ENCODE data around the gene DDX50. TPM values are rescaled to one million over a fixed set of nuclear protein-coding genes. Genes with fewer than 3 reads are reported as not detected.

Gene DDX50
- total RNA-seq, 6 experiments from 2014 or later: 7.4 to 12.4 (median 11.2) TPM

DNA sequence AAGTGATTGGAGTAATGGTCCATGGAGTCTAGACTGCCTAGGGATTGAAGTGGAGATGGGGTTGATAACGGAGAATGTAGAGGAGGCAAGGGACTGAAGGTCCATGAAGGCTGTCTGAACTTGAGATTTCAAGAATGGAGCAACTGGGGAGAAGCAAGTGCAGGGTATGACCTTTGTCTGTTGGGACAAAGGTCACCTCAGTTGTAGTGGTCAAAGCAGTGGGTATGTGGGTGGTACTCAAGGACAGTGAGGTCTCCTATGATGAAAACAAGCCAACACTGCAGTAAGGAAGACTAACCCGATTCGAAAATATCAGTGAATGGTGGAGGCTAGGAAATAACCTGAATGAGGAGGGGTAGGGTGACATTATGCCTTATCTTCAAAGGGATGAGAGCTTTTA is 49.5 kb downstream of the DDX50 start:
- ATAC-seq (no peak), DNase-seq (no peak)
- no peaks in the 10 kb centered on the region for H3K9me3 ChIP-seq
- H3K4me1 ChIP-seq: peaks cover 0 to 9% (median 4%) of the 10 kb centered on the region in 4 donors
- H3K27ac ChIP-seq: no peak overlapping the region
- WGBS (ENCODE audit: insufficient coverage, low coverage, low lambda C conversion rate, missing lambda C conversion rate): 94% methylated on average over 2 of the region's 3 CpGs
- H3K36me3 ChIP-seq: peaks cover 0 to 31% (median 11%) of the 10 kb centered on the region in 4 donors
- no peaks in the 10 kb centered on the region for H3K27me3 ChIP-seq
- intact Hi-C loops (cut with DNase I): no loop called here
- H3K4me3 ChIP-seq: no peak overlapping the region
- TF ChIP-seq, protein P1, sequence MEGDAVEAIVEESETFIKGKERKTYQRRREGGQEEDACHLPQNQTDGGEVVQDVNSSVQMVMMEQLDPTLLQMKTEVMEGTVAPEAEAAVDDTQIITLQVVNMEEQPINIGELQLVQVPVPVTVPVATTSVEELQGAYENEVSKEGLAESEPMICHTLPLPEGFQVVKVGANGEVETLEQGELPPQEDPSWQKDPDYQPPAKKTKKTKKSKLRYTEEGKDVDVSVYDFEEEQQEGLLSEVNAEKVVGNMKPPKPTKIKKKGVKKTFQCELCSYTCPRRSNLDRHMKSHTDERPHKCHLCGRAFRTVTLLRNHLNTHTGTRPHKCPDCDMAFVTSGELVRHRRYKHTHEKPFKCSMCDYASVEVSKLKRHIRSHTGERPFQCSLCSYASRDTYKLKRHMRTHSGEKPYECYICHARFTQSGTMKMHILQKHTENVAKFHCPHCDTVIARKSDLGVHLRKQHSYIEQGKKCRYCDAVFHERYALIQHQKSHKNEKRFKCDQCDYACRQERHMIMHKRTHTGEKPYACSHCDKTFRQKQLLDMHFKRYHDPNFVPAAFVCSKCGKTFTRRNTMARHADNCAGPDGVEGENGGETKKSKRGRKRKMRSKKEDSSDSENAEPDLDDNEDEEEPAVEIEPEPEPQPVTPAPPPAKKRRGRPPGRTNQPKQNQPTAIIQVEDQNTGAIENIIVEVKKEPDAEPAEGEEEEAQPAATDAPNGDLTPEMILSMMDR (IDR thresholded peaks at IDR 0.05): no peak
- TF ChIP-seq POLR2A (IDR thresholded peaks at IDR 0.05): no peak

DNA sequence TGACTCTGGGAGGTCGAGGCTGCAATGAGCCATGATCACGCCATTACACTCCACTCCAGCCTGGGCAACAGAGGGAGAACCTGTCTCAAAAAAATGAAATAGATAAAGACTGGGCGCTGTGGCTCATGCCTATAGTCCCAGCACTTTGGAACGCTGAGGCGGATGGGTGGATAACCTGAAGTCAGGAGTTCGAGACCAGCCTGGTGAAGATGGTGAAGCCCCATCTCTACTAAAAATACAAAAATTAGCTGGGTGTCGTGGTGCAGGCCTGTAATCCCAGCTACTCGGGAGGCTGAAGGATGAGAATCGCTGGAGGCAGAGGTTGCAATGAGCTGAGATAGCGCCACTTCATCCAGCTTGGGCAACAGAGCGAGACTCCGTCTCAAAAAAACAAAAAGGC is 53.8 kb downstream of the DDX50 start:
- Histone ChIP-seq H3K27ac (no peak overlapping the region), H3K36me3 (peaks cover 0 to 2% (median under 1%) of the 10 kb centered on the region in 4 donors), H3K4me3 (no peak overlapping the region)

DNA sequence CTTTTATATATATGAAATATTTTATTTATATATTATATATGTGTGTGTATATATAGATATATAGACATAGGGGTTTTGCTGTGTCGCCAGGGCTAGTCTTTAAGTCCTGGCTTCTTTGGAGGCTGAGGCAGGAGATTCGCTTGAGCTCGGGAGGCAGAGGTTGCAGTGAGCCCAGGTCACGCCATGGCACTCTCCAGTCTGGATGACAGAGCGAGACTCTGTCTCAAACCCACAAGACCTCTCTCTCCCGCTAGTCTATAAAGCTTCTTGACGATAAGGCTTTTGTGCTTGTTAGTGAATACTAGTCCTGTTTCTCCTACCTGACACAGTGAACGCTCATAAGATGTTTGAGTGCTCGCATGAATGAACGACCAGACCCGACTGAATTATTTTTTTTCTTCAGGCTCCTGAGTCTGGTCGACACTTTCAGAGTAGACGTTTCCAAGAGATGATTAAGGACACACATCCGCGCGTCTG is 54.3 kb downstream of the DDX50 start:
- Histone ChIP-seq H3K4me3 (peak overlapping the region; percentile 95 to 99 (median 95)), H3K27ac (peak overlapping the region; percentile 64 to 90 (median 78)), H3K9me3 (no peaks in the 10 kb centered on the region), H3K27me3 (no peaks in the 10 kb centered on the region), H3K4me1 (peaks cover 0 to 21% (median 8%) of the 10 kb centered on the region in 4 donors), H3K36me3 (peaks cover 0 to 7% (median 3%) of the 10 kb centered on the region in 4 donors)
- no peak for TF ChIP-seq POLR2A (IDR thresholded peaks at IDR 0.05)
- TF ChIP-seq, protein P1 (IDR thresholded peaks at IDR 0.05): no peak
- ATAC-seq (no peak), DNase-seq (no peak)
- WGBS (ENCODE audit: insufficient coverage, low coverage, low lambda C conversion rate, missing lambda C conversion rate): 2% methylated on average over 16 of the region's 16 CpGs
- intact Hi-C loops (cut with DNase I): no loop called here

More for the DNA sequence above, 53.8 kb downstream of the DDX50 start:
- Histone ChIP-seq H3K9me3 (no peaks in the 10 kb centered on the region), H3K4me1 (peaks cover 0 to 21% (median 8%) of the 10 kb centered on the region in 4 donors), H3K27me3 (no peaks in the 10 kb centered on the region)
- no peak for DNase-seq
- 77% methylated on average over 11 of the region's 12 CpGs for WGBS (ENCODE audit: insufficient coverage, low coverage, low lambda C conversion rate, missing lambda C conversion rate)
- TF ChIP-seq POLR2A (IDR thresholded peaks at IDR 0.05): no peak
- TF ChIP-seq, protein P1 (IDR thresholded peaks at IDR 0.05): no peak
- no peak for ATAC-seq
- intact Hi-C loops (cut with DNase I): no loop called here

DNA sequence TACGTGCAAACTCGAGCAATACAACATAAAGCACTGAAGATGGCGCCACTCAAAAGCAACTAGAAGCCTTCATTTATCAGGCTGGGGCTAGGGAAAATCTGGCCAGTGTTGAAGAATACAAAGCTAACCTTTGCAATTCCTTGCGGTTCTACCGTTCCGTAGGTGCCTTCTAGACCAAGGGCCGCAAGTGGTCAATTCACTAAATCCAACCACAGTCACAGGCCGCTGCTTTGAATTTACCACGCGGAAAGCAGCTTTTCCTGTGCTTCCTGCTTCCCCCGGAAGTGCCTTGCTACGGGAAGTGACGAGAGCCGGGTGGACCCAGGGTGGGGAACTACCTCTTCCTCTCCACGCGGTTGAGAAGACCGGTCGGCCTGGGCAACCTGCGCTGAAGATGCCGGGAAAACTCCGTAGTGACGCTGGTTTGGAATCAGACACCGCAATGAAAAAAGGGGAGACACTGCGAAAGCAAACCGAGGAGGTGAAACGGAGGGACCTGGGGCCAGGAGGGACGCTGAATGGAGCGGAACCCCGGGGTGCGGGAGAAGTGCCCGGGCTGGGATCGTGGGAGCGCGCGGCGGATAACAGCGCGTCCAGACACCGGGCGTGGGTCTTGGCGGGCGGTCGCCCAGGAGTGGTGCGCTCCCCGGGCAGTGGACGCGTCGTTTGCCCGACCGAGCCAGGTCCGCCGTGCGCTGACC is 54.9 kb downstream of the DDX50 start, which contains the start of gene DDX21:
TSS of gene DDX21 (plus strand) at position 339 of the 701 bp plus-strand sequence. CDS start at position 395, 56 bp downstream.
- Histone ChIP-seq H3K36me3 (peaks cover 0 to 10% (median 3%) of the 10 kb centered on the region in 4 donors), H3K27me3 (no peaks in the 10 kb centered on the region), H3K4me1 (peaks cover 0 to 21% (median 8%) of the 10 kb centered on the region in 4 donors), H3K4me3 (peak within 1 kb of the TSS; percentile 95 to 99 (median 95)), H3K27ac (peak within 1 kb of the TSS; percentile 64 to 90 (median 78)), H3K9me3 (no peaks in the 10 kb centered on the region)
- TF ChIP-seq, protein P1 (IDR thresholded peaks at IDR 0.05): peak; percentile 41 to 46 (median 43)
- TF ChIP-seq POLR2A (IDR thresholded peaks at IDR 0.05): peak; percentile 87
- 2% methylated on average over 30 of the region's 53 CpGs for WGBS (ENCODE audit: insufficient coverage, low coverage, low lambda C conversion rate, missing lambda C conversion rate)
- intact Hi-C loops (cut with DNase I): no loop called here
- ATAC-seq (peak; percentile 93 to 98 (median 95)), DNase-seq (peak; percentile 92 to 95 (median 94))
